ENCODE data around the gene PPIP5K1.
"Not testable (repeated sequence)": the region's sequence is repeated elsewhere in the genome, so short reads cannot be mapped to it uniquely, and the experiment has no call there.

PPIP5K1 gene

DNA sequence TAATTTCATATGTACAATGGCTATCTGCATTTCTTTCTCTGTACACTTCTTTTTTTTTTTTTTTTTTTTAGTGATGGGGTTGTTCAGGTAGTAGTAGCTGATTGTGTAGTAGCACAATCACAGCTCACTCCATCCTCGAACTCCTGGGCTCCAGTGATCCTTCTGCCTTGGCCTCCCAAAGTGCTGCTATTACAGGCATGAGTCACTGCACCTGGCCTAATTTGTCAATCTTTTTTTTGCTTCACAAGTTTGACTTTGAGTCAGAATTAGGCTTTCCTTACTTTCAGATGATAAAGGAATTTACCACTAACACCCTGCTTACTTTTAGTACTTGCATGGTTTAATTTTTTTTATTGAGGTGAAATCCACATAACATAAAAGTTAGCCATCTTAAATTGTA is 44.6 kb downstream of the PPIP5K1 start:
- DNase-seq (ENCODE audit: low spot score): no peak

DNA sequence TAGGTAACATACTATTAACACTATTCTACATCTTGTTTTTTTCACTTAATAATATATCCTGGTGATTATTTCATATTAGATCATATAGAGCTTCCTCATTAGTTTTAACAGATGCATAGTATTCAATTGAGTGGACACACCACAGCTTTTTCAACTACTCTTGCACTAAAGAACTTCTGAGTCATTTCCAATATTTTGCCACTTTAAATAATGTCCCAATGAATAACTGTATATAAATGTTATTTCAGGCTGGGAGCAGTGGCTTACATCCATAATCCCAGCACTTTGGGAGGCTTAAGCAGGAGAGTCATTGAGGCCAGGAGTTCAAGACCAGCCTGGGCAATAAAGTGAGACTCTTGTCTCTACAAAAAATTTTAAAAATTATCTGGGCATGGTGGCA is 45.7 kb downstream of the PPIP5K1 start:
- no peak for DNase-seq (ENCODE audit: low spot score)

DNA sequence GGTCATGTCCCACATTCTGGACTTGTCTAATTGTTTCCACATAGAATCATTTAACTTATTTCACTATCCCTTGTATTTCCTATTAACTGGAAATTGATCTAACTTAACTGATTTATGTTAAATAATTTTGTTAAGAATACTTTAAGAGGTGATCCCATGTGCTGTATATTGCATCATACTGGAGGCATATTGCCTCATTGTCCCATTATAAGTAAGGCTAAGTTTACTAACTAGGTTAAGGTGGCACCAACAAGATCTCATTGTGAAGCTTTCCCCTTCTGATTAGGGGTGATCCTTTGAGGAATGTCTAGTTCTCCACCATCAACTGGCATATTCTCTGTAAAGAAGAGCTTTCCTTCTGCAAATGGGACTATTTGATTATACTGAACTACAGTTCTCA is 48.2 kb downstream of the PPIP5K1 start:
- DNase-seq (ENCODE audit: low spot score): no peak

DNA sequence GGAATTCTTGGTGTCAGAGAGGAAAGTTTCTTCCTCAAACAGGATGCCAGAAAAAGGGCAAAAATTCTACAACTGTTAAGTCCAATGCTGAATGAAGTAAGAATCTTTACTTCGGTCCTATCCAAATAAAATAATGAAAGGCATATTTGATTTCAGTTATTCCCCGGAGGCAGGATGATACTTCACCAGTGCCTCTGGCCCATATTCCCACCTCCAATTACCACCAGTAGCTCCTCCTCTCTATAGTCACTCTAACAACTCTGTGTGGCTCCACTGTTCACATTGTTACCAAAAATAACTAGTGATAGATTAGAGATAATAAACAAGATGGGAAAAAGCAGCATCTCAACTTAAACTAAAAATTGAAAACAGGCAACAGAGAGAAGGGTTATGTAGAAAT is 51.9 kb downstream of the PPIP5K1 start:
- DNase-seq (ENCODE audit: low spot score): no peak

DNA sequence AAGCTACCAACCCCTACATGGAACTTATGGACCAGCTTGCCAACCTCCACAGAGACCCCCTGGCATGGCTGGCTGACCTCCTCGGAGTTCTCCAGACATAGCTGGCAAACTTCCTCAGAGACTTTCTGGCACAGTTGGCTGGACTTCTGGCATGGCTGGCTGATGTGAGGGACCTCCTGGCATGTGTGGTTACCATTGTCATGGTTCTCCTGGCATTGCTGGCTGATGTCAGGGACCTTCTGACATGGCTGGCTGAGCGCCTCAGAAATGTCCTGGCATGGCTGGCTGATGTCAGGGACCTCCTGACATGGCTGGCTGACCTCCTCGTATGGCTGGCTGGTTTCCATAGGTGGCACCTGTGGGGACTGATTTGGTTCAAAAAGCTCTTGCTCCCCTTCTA is 55.1 kb downstream of the PPIP5K1 start:
- DNase-seq (ENCODE audit: low spot score): no peak

DNA sequence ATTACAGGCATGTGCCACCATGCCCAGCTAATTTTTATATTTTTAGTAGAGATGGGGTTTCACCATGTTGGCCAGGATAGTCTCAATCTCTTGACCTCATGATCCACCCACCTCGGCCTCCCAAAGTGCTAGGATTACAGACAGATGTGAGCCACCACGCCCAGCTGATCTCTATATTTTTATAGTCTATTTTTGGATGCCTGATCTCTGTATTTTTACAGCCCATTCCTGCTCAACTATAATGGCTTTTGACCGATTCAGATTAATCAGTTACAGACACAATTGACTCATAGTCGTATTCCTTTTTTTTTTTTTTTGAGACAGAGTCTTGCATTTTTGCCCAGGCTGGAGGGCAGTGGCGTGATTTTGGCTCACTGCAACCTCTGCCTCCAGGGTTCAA is 57.2 kb downstream of the PPIP5K1 start:
- not testable (repeated sequence) for DNase-seq (ENCODE audit: low spot score)

DNA sequence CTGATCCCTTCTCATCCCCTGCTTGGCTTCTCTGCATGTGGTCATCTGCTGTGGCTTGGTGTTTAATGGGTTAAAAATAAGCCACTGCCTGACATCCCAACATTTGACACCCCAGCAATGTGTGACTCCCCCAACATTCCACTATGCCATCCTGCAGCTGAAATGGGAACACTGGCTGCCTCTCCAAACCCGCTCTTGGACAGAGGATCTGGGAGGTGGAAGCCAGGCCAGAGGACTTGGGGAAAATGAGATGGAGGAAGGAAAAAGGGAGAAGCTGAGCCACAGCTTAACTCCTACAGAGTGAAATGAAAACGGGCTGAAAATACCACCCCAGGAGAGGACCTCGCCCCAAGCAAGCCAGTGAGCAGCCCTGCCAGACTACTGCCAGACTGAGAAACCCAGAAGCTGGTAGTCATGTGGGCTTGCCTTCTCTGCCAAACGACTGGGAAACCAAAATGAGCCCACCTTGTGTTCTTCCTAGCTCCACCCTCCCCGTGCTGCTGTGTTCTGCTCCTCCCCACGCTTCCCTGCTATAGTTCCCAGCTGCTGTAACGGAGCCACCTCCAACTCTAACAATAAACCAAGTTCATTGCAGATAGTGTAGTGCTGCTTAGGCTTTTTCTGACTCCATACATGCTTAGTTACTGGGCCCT is 58.9 kb downstream of the PPIP5K1 start:
- no peak for DNase-seq (ENCODE audit: low spot score)

DNA sequence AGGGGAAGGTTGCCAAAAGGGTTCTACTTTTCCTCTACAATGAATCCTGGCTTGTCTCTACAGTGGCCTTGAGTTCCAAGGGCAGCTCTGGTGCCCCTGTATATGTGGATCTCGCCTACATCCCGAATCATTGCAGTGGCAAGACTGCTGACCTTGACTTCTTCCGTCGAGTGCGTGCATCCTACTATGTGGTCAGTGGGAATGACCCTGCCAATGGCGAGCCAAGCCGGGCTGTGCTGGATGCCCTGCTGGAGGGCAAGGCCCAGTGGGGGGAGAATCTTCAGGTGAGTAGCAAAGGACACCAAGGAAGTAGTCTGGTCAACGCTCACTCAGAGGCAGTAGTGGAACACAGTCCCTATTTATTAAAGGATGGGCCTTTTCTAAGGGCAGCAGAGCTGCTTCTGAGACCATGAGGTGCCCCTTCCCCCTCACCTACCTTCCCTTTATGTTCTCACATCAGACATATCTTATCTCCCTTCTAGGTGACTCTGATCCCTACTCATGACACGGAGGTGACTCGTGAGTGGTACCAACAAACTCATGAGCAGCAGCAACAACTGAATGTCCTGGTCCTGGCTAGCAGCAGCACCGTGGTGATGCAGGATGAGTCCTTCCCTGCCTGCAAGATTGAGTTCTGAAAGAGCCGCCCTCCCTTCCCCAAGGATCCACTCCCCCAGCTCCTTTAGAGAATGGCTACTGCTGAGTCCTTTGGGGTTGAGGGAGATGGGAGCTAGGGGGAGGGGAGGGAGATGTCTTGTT is 60.2 kb downstream of the PPIP5K1 start:
- no peak for DNase-seq (ENCODE audit: low spot score)

DNA sequence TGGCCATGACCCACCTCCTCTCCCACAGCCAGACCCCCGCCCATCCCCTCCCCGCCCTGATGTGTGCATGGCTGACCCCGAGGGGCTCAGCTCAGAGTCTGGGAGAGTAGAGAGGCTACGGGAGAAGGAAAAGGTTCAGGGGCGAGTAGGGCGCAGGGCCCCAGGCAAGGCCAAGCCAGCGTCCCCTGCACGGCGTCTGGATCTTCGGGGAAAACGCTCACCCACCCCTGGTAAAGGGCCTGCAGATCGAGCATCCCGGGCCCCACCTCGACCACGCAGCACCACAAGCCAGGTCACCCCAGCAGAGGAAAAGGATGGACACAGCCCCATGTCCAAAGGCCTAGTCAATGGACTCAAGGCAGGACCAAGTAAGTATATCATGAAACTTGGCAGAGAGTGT is 60.9 kb downstream of the PPIP5K1 start:
- DNase-seq (ENCODE audit: low spot score): no peak

DNA sequence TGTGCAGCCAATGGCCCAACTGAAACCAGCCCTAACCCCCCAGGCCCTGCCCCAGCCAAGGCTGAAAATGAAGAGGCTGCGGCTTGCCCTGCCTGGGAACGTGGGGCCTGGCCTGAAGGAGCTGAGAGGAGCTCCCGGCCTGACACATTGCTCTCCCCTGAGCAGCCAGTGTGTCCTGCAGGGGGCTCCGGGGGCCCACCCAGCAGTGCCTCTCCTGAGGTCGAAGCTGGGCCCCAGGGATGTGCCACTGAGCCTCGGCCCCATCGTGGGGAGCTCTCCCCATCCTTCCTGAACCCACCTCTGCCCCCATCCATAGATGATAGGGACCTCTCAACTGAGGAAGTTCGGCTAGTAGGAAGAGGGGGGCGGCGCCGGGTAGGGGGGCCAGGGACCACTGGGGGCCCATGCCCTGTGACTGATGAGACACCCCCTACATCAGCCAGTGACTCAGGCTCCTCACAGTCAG is 61.4 kb downstream of the PPIP5K1 start:
- DNase-seq (ENCODE audit: low spot score): no peak

DNA sequence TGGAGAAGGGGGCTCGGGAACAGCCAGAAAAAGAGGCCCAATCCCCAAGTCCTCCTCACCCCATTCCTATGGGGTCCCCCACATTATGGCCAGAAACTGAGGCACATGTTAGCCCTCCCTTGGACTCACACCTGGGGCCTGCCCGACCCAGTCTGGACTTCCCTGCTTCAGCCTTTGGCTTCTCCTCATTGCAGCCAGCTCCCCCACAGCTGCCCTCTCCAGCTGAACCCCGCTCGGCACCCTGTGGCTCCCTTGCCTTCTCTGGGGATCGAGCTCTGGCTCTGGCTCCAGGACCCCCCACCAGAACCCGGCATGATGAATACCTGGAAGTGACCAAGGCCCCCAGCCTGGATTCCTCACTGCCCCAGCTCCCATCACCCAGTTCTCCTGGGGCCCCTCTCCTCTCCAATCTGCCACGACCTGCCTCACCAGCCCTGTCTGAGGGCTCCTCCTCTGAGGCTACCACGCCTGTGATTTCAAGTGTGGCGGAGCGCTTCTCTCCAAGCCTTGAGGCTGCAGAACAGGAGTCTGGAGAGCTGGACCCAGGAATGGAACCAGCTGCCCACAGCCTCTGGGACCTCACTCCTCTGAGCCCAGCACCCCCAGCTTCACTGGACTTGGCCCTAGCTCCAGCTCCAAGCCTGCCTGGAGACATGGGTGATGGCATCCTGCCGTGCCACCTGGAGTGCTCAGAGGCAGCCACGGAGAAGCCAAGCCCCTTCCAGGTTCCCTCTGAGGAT is 62.0 kb downstream of the PPIP5K1 start:
- DNase-seq (ENCODE audit: low spot score): no peak

DNA sequence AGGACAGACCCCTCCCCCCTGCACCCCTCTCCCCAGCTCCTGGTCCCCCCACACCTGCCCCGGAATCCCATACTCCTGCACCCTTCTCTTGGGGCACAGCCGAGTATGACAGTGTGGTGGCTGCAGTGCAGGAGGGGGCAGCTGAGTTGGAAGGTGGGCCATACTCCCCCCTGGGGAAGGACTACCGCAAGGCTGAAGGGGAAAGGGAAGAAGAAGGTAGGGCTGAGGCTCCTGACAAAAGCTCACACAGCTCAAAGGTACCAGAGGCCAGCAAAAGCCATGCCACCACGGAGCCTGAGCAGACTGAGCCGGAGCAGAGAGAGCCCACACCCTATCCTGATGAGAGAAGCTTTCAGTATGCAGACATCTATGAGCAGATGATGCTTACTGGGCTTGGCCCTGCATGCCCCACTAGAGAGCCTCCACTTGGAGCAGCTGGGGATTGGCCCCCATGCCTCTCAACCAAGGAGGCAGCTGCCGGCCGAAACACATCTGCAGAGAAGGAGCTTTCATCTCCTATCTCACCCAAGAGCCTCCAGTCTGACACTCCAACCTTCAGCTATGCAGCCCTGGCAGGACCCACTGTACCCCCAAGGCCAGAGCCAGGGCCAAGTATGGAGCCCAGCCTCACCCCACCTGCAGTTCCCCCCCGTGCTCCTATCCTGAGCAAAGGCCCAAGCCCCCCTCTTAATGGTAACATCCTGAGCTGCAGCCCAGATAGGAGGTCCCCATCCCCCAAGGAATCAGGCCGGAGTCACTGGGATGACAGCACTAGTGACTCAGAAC is 62.8 kb downstream of the PPIP5K1 start:
- no peak for DNase-seq (ENCODE audit: low spot score)

DNA sequence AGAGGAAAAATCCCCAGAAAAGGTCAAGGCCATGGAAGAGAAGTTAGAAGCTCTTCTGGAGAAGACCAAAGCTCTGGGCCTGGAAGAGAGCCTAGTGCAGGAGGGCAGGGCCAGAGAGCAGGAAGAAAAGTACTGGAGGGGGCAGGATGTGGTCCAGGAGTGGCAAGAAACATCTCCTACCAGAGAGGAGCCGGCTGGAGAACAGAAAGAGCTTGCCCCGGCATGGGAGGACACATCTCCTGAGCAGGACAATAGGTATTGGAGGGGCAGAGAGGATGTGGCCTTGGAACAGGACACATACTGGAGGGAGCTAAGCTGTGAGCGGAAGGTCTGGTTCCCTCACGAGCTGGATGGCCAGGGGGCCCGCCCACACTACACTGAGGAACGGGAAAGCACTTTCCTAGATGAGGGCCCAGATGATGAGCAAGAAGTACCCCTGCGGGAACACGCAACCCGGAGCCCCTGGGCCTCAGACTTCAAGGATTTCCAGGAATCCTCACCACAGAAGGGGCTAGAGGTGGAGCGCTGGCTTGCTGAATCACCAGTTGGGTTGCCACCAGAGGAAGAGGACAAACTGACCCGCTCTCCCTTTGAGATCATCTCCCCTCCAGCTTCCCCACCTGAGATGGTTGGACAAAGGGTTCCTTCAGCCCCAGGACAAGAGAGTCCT is 63.6 kb downstream of the PPIP5K1 start:
- no peak for DNase-seq (ENCODE audit: low spot score)

DNA sequence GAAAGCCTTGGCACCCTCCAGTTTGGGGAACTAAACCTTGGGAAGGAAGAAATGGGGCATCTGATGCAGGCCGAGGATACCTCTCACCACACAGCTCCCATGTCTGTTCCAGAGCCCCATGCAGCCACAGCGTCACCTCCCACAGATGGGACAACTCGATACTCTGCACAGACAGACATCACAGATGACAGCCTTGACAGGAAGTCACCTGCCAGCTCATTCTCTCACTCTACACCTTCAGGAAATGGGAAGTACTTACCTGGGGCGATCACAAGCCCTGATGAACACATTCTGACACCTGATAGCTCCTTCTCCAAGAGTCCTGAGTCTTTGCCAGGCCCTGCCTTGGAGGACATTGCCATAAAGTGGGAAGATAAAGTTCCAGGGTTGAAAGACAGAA is 64.9 kb downstream of the PPIP5K1 start:
- no peak for DNase-seq (ENCODE audit: low spot score)

DNA sequence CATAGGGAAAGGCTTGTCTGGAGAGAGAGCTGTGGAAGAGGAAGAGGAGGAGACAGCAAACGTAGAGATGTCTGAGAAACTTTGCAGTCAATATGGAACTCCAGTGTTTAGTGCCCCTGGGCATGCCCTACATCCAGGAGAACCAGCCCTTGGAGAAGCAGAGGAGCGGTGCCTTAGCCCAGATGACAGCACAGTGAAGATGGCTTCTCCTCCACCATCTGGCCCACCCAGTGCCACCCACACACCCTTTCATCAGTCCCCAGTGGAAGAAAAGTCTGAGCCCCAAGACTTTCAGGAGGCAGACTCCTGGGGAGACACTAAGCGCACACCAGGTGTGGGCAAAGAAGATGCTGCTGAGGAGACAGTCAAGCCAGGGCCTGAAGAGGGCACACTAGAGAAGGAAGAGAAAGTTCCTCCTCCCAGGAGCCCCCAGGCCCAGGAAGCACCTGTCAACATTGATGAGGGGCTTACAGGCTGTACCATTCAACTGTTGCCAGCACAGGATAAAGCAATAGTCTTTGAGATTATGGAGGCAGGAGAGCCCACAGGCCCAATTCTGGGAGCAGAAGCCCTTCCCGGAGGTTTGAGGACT is 65.7 kb downstream of the PPIP5K1 start:
- DNase-seq (ENCODE audit: low spot score): no peak

DNA sequence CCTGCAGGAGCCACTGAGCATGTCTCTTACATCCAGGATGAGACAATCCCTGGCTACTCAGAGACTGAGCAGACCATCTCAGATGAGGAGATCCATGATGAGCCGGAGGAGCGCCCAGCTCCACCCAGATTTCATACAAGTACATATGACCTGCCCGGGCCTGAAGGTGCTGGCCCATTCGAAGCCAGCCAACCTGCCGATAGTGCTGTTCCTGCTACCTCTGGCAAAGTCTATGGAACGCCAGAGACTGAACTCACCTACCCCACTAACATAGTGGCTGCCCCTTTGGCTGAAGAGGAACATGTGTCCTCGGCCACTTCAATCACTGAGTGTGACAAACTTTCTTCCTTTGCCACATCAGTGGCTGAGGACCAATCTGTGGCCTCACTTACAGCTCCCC is 66.4 kb downstream of the PPIP5K1 start:
- DNase-seq (ENCODE audit: low spot score): no peak

DNA sequence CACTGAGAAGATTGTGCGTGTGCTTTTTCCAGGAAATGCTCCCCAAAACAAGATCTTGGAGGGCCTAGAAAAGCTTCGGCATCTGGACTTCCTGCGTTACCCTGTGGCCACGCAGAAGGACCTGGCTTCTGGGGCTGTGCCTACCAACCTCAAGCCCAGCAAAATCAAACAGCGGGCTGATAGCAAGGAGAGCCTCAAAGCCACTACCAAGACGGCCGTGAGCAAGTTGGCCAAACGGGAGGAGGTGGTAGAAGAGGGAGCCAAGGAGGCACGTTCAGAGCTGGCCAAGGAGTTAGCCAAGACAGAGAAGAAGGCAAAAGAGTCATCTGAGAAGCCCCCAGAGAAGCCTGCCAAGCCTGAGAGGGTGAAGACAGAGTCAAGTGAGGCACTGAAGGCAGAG is 67.8 kb downstream of the PPIP5K1 start:
- DNase-seq (ENCODE audit: low spot score): no peak

DNA sequence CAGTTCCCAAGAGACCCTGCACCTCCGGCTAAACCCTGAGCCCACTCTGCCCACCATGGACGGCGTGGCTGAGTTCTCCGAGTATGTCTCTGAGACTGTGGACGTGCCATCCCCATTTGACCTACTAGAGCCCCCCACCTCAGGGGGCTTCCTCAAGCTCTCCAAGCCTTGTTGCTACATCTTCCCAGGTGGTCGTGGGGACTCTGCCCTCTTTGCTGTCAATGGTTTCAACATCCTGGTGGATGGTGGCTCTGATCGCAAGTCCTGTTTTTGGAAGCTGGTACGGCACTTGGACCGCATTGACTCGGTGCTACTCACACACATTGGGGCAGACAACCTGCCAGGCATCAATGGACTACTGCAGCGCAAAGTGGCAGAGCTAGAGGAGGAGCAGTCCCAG is 68.6 kb downstream of the PPIP5K1 start:
- DNase-seq (ENCODE audit: low spot score): no peak

DNA sequence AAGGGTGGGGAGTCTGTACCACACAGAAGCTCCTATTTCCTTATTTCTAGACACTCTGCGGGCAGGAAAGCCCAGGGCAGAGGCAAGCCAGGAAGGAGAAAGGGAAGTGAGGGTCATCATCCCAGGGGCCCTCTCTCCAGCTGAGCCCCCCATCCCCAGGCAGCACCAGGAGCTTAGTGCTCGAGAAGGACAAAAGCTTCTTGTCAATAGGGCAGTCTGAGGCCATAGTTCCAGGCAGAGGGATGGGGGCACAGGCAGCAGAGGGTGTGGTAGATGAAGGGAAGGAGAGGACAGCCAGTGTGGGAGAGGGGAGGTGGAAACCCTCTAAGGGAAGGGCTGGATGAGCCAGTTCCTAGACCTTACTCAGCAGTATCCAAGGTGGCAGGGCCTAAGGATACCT is 69.9 kb downstream of the PPIP5K1 start:
- no peak for DNase-seq (ENCODE audit: low spot score)

DNA sequence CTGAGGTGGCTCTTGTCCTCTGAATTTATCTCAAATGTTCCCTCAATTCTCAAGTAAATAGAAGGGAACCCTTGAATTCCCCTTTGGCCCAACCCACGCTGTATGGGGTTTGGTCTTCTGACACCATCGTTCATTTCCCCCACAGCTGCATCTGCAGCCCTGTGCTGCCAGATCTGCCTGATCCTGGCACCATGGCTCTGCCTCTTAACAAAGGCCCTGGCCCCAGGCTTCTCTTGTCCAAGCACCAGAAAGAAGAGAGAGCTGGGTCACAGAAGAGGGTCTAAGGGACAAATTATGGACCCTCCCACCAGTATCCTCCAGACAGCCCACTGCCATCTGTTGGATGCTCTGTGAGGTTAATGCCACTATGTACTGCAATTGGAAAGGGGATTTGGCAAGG is 70.8 kb downstream of the PPIP5K1 start:
- no peak for DNase-seq (ENCODE audit: low spot score)

DNA sequence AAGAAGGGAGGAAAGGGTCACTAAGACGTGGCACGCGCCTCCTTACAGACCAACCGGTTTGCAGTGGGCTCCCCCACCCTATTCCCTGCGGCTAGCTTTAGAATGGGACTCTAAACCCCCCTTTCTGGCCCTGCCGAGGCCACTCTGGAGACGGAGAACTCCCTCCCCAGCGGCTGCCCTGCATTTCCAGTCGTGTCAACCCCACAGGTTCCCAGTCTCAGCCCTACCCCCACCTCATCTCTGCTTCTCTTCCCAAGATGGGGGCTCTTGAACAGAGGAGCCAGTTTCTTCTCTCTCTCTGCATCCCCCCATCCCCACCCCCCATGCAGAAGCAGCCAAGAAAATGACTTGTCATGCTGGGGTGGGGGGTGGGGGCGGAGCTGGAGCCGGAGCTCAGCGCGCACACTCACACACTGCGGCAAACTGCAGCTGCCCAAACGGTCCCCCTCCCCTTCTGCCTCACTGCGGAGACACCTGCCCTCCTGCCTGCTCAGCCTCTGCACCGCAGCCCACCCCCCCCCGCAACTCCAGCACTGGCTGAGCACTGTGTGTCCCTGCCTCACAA is 71.7 kb downstream of the PPIP5K1 start:
- DNase-seq (ENCODE audit: low spot score): peak; percentile 46
